HG02973 (cell line): ENCODE measurements around the gene COL15A1.
A peak's percentile ranks its signal among the peaks of the same experiment; 100 is the strongest.

ENCODE experiments used
- ATAC-seq: cut with Tn5 transposase; IDR thresholded peaks from one replicate; pipeline ENCODE4 v1.9.1; 2021; ENCODE audit warnings: moderate library complexity; ENCODE audit not compliant: unreplicated experiment

The COL15A1 gene

GRCh38 chr9:98992107-98992884 is 48.6 kb downstream of the COL15A1 start:
- ATAC-seq: no peak

GRCh38 chr9:98992885-98993569 is 49.3 kb downstream of the COL15A1 start:
- peak; percentile 18 for ATAC-seq

GRCh38 chr9:98993570-98993945 is 49.9 kb downstream of the COL15A1 start:
- peak; percentile 83 for ATAC-seq

- ATAC-seq: no peak
Observed at GRCh38 chr9:98994172-98995058, 50.7 kb downstream of the COL15A1 start.

GRCh38 chr9:98995059-98995671 is 51.5 kb downstream of the COL15A1 start:
- ATAC-seq: no peak

GRCh38 chr9:98995971-98996504 is 52.3 kb downstream of the COL15A1 start:
- ATAC-seq: no peak

- no peak for ATAC-seq
Observed at GRCh38 chr9:98997604-98998003, 53.9 kb downstream of the COL15A1 start.

GRCh38 chr9:98998441-98999151 is 54.9 kb downstream of the COL15A1 start:
- ATAC-seq: peak; percentile 64

- ATAC-seq: no peak
Observed at GRCh38 chr9:98999152-98999525, 55.4 kb downstream of the COL15A1 start.

GRCh38 chr9:99000476-99001395 is 57.0 kb downstream of the COL15A1 start:
- ATAC-seq: no peak

- no peak for ATAC-seq
Observed at GRCh38 chr9:99001892-99002291, 58.2 kb downstream of the COL15A1 start.

GRCh38 chr9:99002706-99003105 is 59.0 kb downstream of the COL15A1 start:
- no peak for ATAC-seq

- ATAC-seq: no peak
Observed at GRCh38 chr9:99003308-99003707, 59.6 kb downstream of the COL15A1 start.

GRCh38 chr9:99004115-99004514 is 60.4 kb downstream of the COL15A1 start:
- no peak for ATAC-seq

GRCh38 chr9:99004717-99005460 is 61.2 kb downstream of the COL15A1 start:
- no peak for ATAC-seq

GRCh38 chr9:99005651-99006050 is 61.9 kb downstream of the COL15A1 start:
- ATAC-seq: no peak

- ATAC-seq: no peak
Observed at GRCh38 chr9:99006511-99006910, 62.8 kb downstream of the COL15A1 start.

GRCh38 chr9:99006979-99007378 is 63.3 kb downstream of the COL15A1 start:
- no peak for ATAC-seq
